ENCODE measurements around the gene FAM53B. TPM values are rescaled to one million over a fixed set of nuclear protein-coding genes. Genes with fewer than 3 reads are reported as not detected.

Gene FAM53B
- total RNA-seq, 1 experiment from 2014 or later = 14.1 TPM

- no peak overlapping the region for H3K27ac ChIP-seq
Measured at GRCh38 chr10:124705817-124706461, 38.2 kb downstream of the FAM53B start.

GRCh38 chr10:124705381-124705740 is 38.8 kb downstream of the FAM53B start:
- H3K36me3 ChIP-seq = peaks cover 14% of the 10 kb centered on the region
- no peak overlapping the region for H3K27ac ChIP-seq
- no peaks in the 10 kb centered on the region for H3K4me1 ChIP-seq (replicated peaks)
- no peaks in the 10 kb centered on the region for H3K9me3 ChIP-seq (replicated peaks)
- H3K27me3 ChIP-seq (replicated peaks) = no peaks in the 10 kb centered on the region
- H3K4me3 ChIP-seq = no peak overlapping the region
- DNase-seq (ENCODE audit: low read depth in 1 of 2, low spot score in 2 of 2) = no peak

More at GRCh38 chr10:124705817-124706461, 38.2 kb downstream of the FAM53B start:
- no peak for DNase-seq (ENCODE audit: low read depth in 1 of 2, low spot score in 2 of 2)
- Histone ChIP-seq H3K36me3 (peaks cover 14% of the 10 kb centered on the region), H3K4me1 (replicated peaks) (no peaks in the 10 kb centered on the region), H3K9me3 (replicated peaks) (no peaks in the 10 kb centered on the region), H3K27me3 (replicated peaks) (no peaks in the 10 kb centered on the region), H3K4me3 (no peak overlapping the region)

- no peak overlapping the region for H3K27ac ChIP-seq
- H3K36me3 ChIP-seq = peaks cover 14% of the 10 kb centered on the region
- no peaks in the 10 kb centered on the region for H3K27me3 ChIP-seq (replicated peaks)
- H3K9me3 ChIP-seq (replicated peaks) = no peaks in the 10 kb centered on the region
- no peak for DNase-seq (ENCODE audit: low read depth in 1 of 2, low spot score in 2 of 2)
- H3K4me1 ChIP-seq (replicated peaks) = no peaks in the 10 kb centered on the region
- H3K4me3 ChIP-seq = no peak overlapping the region
Measured at GRCh38 chr10:124704428-124705380, 39.5 kb downstream of the FAM53B start.

GRCh38 chr10:124703778-124704427 is 40.3 kb downstream of the FAM53B start:
- H3K27ac ChIP-seq = no peak overlapping the region
- no peak overlapping the region for H3K4me3 ChIP-seq
- no peak for DNase-seq (ENCODE audit: low read depth in 1 of 2, low spot score in 2 of 2)
- no peaks in the 10 kb centered on the region for H3K27me3 ChIP-seq (replicated peaks)
- H3K9me3 ChIP-seq (replicated peaks) = no peaks in the 10 kb centered on the region
- no peaks in the 10 kb centered on the region for H3K4me1 ChIP-seq (replicated peaks)
- peaks cover 14% of the 10 kb centered on the region for H3K36me3 ChIP-seq

GRCh38 chr10:124703372-124703771 is 40.8 kb downstream of the FAM53B start:
- DNase-seq (ENCODE audit: low read depth in 1 of 2, low spot score in 2 of 2) = no peak
- Histone ChIP-seq H3K9me3 (replicated peaks) (no peaks in the 10 kb centered on the region), H3K4me3 (no peak overlapping the region), H3K27ac (no peak overlapping the region), H3K36me3 (peaks cover 14% of the 10 kb centered on the region), H3K27me3 (replicated peaks) (no peaks in the 10 kb centered on the region), H3K4me1 (replicated peaks) (no peaks in the 10 kb centered on the region)

GRCh38 chr10:124701881-124702656 is 42.1 kb downstream of the FAM53B start:
- H3K27me3 ChIP-seq (replicated peaks) = no peaks in the 10 kb centered on the region

GRCh38 chr10:124701435-124701834 is 42.7 kb downstream of the FAM53B start:
- Histone ChIP-seq H3K36me3 (peaks cover 11% of the 10 kb centered on the region), H3K27ac (no peak overlapping the region)
- DNase-seq (ENCODE audit: low read depth in 1 of 2, low spot score in 2 of 2) = no peak

More at GRCh38 chr10:124701881-124702656, 42.1 kb downstream of the FAM53B start:
- Histone ChIP-seq H3K27ac (no peak overlapping the region), H3K4me3 (no peak overlapping the region), H3K9me3 (replicated peaks) (no peaks in the 10 kb centered on the region), H3K4me1 (replicated peaks) (no peaks in the 10 kb centered on the region), H3K36me3 (peaks cover 14% of the 10 kb centered on the region)
- no peak for DNase-seq (ENCODE audit: low read depth in 1 of 2, low spot score in 2 of 2)

GRCh38 chr10:124701038-124701365 is 43.2 kb downstream of the FAM53B start:
- Histone ChIP-seq H3K9me3 (replicated peaks) (no peaks in the 10 kb centered on the region), H3K27ac (no peak overlapping the region), H3K27me3 (replicated peaks) (no peaks in the 10 kb centered on the region), H3K4me3 (no peak overlapping the region), H3K4me1 (replicated peaks) (no peaks in the 10 kb centered on the region), H3K36me3 (peaks cover 7% of the 10 kb centered on the region)
- no peak for DNase-seq (ENCODE audit: low read depth in 1 of 2, low spot score in 2 of 2)

More at GRCh38 chr10:124701435-124701834, 42.7 kb downstream of the FAM53B start:
- Histone ChIP-seq H3K4me3 (no peak overlapping the region), H3K27me3 (replicated peaks) (no peaks in the 10 kb centered on the region), H3K4me1 (replicated peaks) (no peaks in the 10 kb centered on the region), H3K9me3 (replicated peaks) (no peaks in the 10 kb centered on the region)

GRCh38 chr10:124700293-124701037 is 43.7 kb downstream of the FAM53B start:
- Histone ChIP-seq H3K4me1 (replicated peaks) (no peaks in the 10 kb centered on the region), H3K27ac (no peak overlapping the region), H3K27me3 (replicated peaks) (no peaks in the 10 kb centered on the region), H3K9me3 (replicated peaks) (no peaks in the 10 kb centered on the region), H3K4me3 (no peak overlapping the region), H3K36me3 (peaks cover 6% of the 10 kb centered on the region)
- DNase-seq (ENCODE audit: low read depth in 1 of 2, low spot score in 2 of 2) = no peak

GRCh38 chr10:124699471-124700292 is 44.5 kb downstream of the FAM53B start:
- Histone ChIP-seq H3K9me3 (replicated peaks) (no peaks in the 10 kb centered on the region), H3K27me3 (replicated peaks) (no peaks in the 10 kb centered on the region), H3K36me3 (peaks cover 8% of the 10 kb centered on the region; the same call in 1 of the 2 replicates), H3K4me3 (no peak overlapping the region), H3K27ac (no peak overlapping the region), H3K4me1 (replicated peaks) (no peaks in the 10 kb centered on the region)
- no peak for DNase-seq (ENCODE audit: low read depth in 1 of 2, low spot score in 2 of 2)

GRCh38 chr10:124698545-124699469 is 45.4 kb downstream of the FAM53B start:
- H3K27ac ChIP-seq = no peak overlapping the region

More at GRCh38 chr10:124698545-124699469, 45.4 kb downstream of the FAM53B start:
- H3K9me3 ChIP-seq (replicated peaks) = no peaks in the 10 kb centered on the region
- H3K4me3 ChIP-seq = no peak overlapping the region
- no peaks in the 10 kb centered on the region for H3K4me1 ChIP-seq (replicated peaks)
- no peak for DNase-seq (ENCODE audit: low read depth in 1 of 2, low spot score in 2 of 2)
- H3K36me3 ChIP-seq = peaks cover 8% of the 10 kb centered on the region; the same call in 1 of the 2 replicates
- no peaks in the 10 kb centered on the region for H3K27me3 ChIP-seq (replicated peaks)
